Motor neuron (in vitro differentiated cells): ENCODE data around the gene F2RL2. TPM values are rescaled to one million over a fixed set of nuclear protein-coding genes. Genes with fewer than 3 reads are reported as not detected.

Experiments
- ATAC-seq, 8 experiments: fragments of 200-7000 bp; cut with Tn5 transposase; replicated peaks in 6 of 8; 2 replicates each; pipeline ENCODE4 v1.8.0; 2021; ENCODE audit warnings: mild to moderate bottlenecking in 8 of 8, moderate library complexity in 8 of 8
- H3K27ac ChIP-seq, 2 donors: fragments of 250-450 bp; sonication (Bioruptor Pico); 2 replicates each; pipeline ENCODE4 v1.9.0; 2021; ENCODE audit warnings: antibody characterized with exemption in 2 of 2, mild to moderate bottlenecking in 2 of 2, moderate library complexity in 1 of 2
- H3K4me1 ChIP-seq, 2 donors: fragments of 250-450 bp; sonication (Bioruptor Pico); replicated peaks in 1 of 2; 2 replicates each; pipeline ENCODE4 v1.6.1; 2021; ENCODE audit warnings: antibody characterized with exemption in 2 of 2, mild to moderate bottlenecking in 2 of 2, moderate library complexity in 1 of 2
- H3K4me3 ChIP-seq, 5 donors: fragments of 250-450 bp; sonication (Bioruptor Pico); 2 replicates each; pipeline ENCODE4 v1.9.0; 2021; ENCODE audit warnings: antibody characterized with exemption in 5 of 5, mild to moderate bottlenecking in 5 of 5, moderate library complexity in 4 of 5
- WGBS, 10 experiments: fragments of 450-650 bp; shearing (Covaris generic); methylation state at CpG; one replicate each; pipeline ENCODE4 v1.0.0; 2022; 5-methylcytosine and 5-hydroxymethylcytosine counted together
- in situ Hi-C, 9 experiments: fragments of 400-800 bp; cut with MboI; loops; one replicate each; pipeline ENCODE4 v1.15.0; 2021; ENCODE audit warnings: low sequenced_read_pairs in 9 of 9, low pct_unique_long_range_greater_than_20kb in 2 of 9; ENCODE audit not compliant: unreplicated experiment in 9 of 9
- total RNA-seq, 8 experiments: library from RNA; unstranded; fragments of 300-600 nt; gene quantifications; 2 replicates each; pipeline versions ENCODE4 v1.2.3 to v1.2.4, GENCODE V29; 2022

The F2RL2 gene
- total RNA-seq, 8 experiments from 2014 or later: 0.22 to 6.8 (median 1.1) TPM

DNA sequence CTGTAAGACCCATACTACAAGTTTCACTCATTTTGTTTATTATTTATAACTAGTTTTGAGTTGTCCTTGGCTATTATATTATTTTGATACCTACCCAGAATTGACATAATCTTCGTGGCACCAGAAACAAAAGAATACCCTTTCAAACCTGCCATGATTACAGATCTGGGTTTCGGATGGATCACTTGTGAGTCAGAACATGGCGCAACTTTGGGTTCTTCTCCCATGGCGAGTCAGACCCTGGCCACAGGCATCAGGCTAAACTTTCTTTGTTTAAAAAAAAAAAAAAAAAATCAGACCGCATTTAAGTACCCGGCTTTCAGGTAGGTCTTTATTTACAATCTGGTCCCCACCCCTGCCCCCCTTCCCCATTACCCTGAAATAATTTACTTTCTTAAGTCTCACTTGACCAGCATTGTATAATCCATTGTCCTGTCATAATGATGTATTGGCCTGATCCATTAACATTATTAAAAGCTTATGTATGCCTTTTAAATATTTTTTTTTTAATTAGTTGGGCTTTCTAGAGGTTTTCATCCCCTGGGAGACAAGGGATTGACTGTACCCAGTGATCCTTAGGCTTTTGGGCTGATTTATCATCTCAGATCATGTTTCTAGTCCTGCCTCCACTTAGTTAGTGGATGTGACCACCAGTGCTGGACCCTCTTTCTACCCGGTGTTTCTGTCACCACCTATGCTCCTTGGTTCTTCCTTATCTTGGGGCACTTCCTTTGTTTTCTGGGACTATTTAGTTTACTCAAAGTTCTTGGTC is 43.9 kb downstream of the F2RL2 start:
- ATAC-seq: peak in 3 of 8 experiments; percentile 12 to 70 (median 61)
- H3K4me1 ChIP-seq: no peaks in the 10 kb centered on the region
- no peak overlapping the region for H3K4me3 ChIP-seq
- in situ Hi-C loops: loop anchor here in 1 of 9 experiments (25.0 kb wide), 1 partner anchor 842 kb away; no protein-coding TSS in a partner anchor
- H3K27ac ChIP-seq: no peak overlapping the region
- 38 to 100% (median 86%) methylated on average over 1 to 6 of the region's 7 CpGs; no CpG with 5 or more reads in 2 of the 10 experiments for WGBS, 10 experiments

DNA sequence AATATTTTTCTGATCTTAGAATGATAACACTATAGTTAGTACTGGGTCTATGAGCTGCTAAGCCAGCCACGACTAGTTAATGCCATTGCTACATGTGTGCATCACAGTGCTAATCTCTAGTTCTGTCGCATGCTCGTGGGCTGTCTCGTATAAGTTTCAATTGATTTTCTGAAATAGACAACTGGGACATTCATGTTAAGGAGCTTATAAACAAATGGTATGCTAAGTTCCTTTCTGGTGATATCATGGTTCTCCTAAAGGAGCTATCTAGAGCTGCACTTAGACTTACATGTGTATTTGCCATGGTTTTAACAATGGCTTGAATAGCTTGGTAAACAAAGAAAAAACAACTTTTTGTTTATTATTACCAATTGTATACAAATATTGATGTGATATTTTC is 46.2 kb downstream of the F2RL2 start:
- H3K27ac ChIP-seq: no peak overlapping the region
- WGBS, 10 experiments: 62 to 98% (median 84%) methylated on average over 3 to 4 of the region's 4 CpGs; no CpG with 5 or more reads in 2 of the 10 experiments
- no peak overlapping the region for H3K4me3 ChIP-seq
- in situ Hi-C loops: loop anchor here in 1 of 9 experiments (25.0 kb wide), 1 partner anchor 840 kb away; no protein-coding TSS in a partner anchor
- ATAC-seq: no peak
- H3K4me1 ChIP-seq: no peaks in the 10 kb centered on the region

DNA sequence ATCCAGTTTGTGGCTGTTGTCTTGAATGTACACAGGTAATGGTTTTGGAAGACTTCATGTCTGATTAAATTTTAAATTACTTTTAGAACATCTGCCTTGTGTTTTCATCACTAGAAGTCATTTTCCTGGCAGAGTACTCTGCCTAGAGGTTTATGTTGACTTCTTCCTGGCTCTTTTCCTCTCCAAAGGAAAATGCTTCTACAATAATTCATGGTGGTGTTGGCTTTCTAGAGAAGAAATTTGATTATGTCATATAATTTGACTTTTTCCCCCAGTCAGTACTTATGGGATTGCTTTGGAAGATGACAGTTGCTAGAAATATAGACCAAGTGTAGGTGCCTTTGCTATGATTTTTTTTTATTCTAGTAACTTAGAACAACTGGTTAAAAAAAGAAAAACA is 46.8 kb downstream of the F2RL2 start:
- Histone ChIP-seq H3K4me1 (no peaks in the 10 kb centered on the region), H3K27ac (no peak overlapping the region), H3K4me3 (no peak overlapping the region)
- ATAC-seq: no peak
- in situ Hi-C loops: loop anchor here in 1 of 9 experiments (25.0 kb wide), 1 partner anchor 839 kb away; no protein-coding TSS in a partner anchor

DNA sequence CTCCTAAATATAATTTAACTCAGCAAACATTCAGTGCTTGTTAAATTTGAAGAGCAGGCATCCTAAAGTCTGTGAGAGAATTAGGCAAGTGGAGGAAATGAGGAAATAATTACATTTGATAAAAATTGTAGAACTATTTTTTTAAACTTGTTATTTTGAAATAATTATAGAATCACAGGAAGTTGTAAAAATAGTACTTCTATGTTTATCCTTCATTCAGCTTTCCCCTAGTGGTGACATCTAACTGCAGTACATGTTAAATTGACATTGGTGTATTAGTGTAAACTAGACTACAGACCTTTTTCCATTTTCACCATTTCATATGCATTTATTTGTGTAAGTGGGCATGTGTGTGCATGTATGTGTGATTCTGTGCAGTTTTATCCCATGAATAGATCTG is 51.6 kb downstream of the F2RL2 start:
- H3K4me1 ChIP-seq: no peaks in the 10 kb centered on the region
- no peak for ATAC-seq
- in situ Hi-C loops: loop anchor here in 1 of 9 experiments (25.0 kb wide), 1 partner anchor 484 kb away; the partner anchor contains the start of gene SV2C
- no peak overlapping the region for H3K4me3 ChIP-seq
- H3K27ac ChIP-seq: no peak overlapping the region

DNA sequence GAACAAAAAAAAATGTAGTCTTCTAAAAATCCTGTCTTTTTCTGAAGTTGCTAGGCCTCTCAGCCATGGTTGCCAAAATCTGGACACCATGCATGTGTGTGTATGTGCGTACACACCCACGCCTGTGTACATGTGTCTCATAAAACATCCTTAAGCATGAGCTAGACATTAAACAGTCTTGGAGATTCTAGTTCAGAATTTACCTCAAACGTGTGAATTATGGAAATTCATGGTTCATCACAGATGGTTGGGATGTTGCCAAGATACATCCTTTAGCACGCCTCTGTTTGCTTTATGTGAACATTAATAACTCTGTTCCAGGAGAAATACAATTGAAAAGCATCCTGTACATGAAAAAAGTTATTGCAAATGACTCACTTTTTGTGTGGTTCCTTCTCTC is 53.0 kb downstream of the F2RL2 start:
- 40 to 100% (median 92%) methylated on average over 1 to 4 of the region's 4 CpGs; no CpG with 5 or more reads in 3 of the 10 experiments for WGBS, 10 experiments
- Histone ChIP-seq H3K27ac (no peak overlapping the region), H3K4me1 (no peaks in the 10 kb centered on the region), H3K4me3 (no peak overlapping the region)
- in situ Hi-C loops: loop anchor here in 1 of 9 experiments (25.0 kb wide), 1 partner anchor 483 kb away; the partner anchor contains the start of gene SV2C
- peak in 1 of 8 experiments; percentile 51 for ATAC-seq

Other genes with a start within 250 kb of the F2RL2 start
- 10 to 100 TPM in 5 of 8 experiments, 1 to 10 TPM in 3; 6.3 to 74.8 (median 14.2) TPM for gene IQGAP2, start 220.1 kb downstream of the F2RL2 start, total RNA-seq
- 10 to 100 TPM in 7 of 8 experiments, 1 to 10 TPM in 1; 3.2 to 71.8 (median 26.7) TPM for gene F2R, start 92.7 kb upstream of the F2RL2 start, total RNA-seq
- gene F2RL1, start 195.6 kb upstream of the F2RL2 start, total RNA-seq: 10 to 100 TPM in 1 of 8 experiments, 1 to 10 TPM in 4, under 1 TPM in 2, not detected in 1; 0.18 to 17.4 (median 3.0) TPM
- under 1 TPM in 2 of 8 experiments, not detected in 6; 0.24 to 0.43 TPM for gene S100Z, start 226.6 kb upstream of the F2RL2 start, total RNA-seq